Upper lobe of left lung (tissue), 4 donors: Measurements from ENCODE around the gene TCF7L1.

Source experiments
- CTCF ChIP-seq, 6 experiments: fragments of 450-650 bp in 4 of 6; fragments of 200-600 bp in 2 of 6; sonication (generic) in 2 of 6; IDR thresholded peaks; one replicate each; pipeline ENCODE4 v1.5.1; 2016 to 2019; ENCODE audit warnings: antibody characterized with exemption in 6 of 6
- EP300 ChIP-seq, 4 donors: sonication (generic); formaldehyde crosslinking; IDR thresholded peaks; one replicate each; pipeline ENCODE4 v1.5.1; 2017; ENCODE audit warnings: antibody characterized with exemption in 4 of 4, control low read depth in 2 of 4
- POLR2A ChIP-seq, 4 donors: fragments of 450-650 bp; IDR thresholded peaks; one replicate each; pipeline ENCODE4 v1.5.1; 2016 to 2017; ENCODE audit warnings: antibody characterized with exemption in 4 of 4, mild to moderate bottlenecking in 2 of 4
- POLR2AphosphoS5 ChIP-seq, 2 donors: sonication (generic); formaldehyde crosslinking; IDR thresholded peaks; one replicate each; pipeline ENCODE4 v1.5.1; 2017; ENCODE audit warnings: antibody characterized with exemption in 2 of 2

- no peak for TF ChIP-seq POLR2A (IDR thresholded peaks at IDR 0.05)
- TF ChIP-seq CTCF (IDR thresholded peaks at IDR 0.05) = no peak
- TF ChIP-seq EP300 (IDR thresholded peaks at IDR 0.05) = no peak
- no peak for TF ChIP-seq POLR2AphosphoS5 (IDR thresholded peaks at IDR 0.05)
Observed at GRCh38 chr2:85120363-85120762, 12.8 kb upstream of the TCF7L1 start.
